Measurements from ENCODE around the gene MAP1B. TPM values are rescaled to one million over a fixed set of nuclear protein-coding genes. Genes with fewer than 3 reads are reported as not detected.

MAP1B gene
- polyA plus RNA-seq, 3 donors: 0.02 TPM; not detected in 2

GRCh38 chr5:72093824-72094223, 13.5 kb upstream of the MAP1B start:
- Mint-ChIP-seq H3K27me3 (ENCODE audit: low read depth in 3 of 3) (peaks cover 0 to 13% (median 10%) of the 10 kb centered on the region in 3 donors), H3K36me3 (no peaks in the 10 kb centered on the region)

DNA sequence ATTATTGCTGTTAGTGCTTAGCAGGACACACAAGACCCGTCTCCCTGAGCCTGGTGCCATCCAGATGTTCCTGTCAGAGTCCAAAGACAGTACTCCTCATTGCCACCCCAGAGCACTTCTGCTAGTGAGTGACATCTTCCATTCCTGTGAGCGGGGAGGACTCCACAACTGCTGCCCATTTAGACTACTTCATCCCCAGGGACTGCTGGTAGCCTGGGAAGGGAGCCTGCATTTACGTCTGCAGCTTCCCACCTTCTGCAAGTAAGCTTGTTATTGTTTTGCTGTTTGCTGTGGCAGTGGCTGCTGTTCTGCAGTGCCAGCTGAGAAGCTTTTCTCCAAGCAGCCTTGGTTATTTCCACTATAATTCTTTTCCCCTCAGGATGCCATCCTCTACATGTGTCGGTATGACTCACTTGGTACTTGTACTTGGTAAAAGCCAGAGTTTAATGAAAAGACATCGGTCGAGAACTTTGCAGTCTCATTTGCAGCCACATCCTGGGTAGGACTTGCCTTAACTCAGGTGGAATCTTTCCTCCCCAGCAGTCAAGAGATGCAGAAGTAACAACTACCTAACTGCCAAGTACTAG, 10.6 kb upstream of the MAP1B start:
- no peak for DNase-seq
- intact Hi-C loops (cut with micrococcal nuclease): no loop called here
- H3K4me1 Mint-ChIP-seq: no peaks in the 10 kb centered on the region
- H3K4me2 ChIP-seq (replicated peaks; ENCODE audit: extremely low read depth, low read length, poor library complexity, severe bottlenecking): no peak overlapping the region
- no peak overlapping the region for H3K27ac ChIP-seq (ENCODE audit: low read depth in 1 of 2, low read length in 2 of 2)
- H3K9ac ChIP-seq (ENCODE audit: insufficient read depth, low read length, poor library complexity, severe bottlenecking): no peak overlapping the region
- H3K36me3 ChIP-seq (replicated peaks in 1 of 2; ENCODE audit: control insufficient read depth in 1 of 2, insufficient read depth in 2 of 2, low read length in 2 of 2): no peaks in the 10 kb centered on the region
- no peaks in the 10 kb centered on the region for H4K20me1 ChIP-seq (ENCODE audit: insufficient read depth, low read length)
- no peaks in the 10 kb centered on the region for H3K79me2 ChIP-seq (ENCODE audit: insufficient read depth, low read length)
- 91% methylated on average over 4 of the region's 6 CpGs for WGBS (ENCODE audit: insufficient coverage)
- TF ChIP-seq, protein P1, sequence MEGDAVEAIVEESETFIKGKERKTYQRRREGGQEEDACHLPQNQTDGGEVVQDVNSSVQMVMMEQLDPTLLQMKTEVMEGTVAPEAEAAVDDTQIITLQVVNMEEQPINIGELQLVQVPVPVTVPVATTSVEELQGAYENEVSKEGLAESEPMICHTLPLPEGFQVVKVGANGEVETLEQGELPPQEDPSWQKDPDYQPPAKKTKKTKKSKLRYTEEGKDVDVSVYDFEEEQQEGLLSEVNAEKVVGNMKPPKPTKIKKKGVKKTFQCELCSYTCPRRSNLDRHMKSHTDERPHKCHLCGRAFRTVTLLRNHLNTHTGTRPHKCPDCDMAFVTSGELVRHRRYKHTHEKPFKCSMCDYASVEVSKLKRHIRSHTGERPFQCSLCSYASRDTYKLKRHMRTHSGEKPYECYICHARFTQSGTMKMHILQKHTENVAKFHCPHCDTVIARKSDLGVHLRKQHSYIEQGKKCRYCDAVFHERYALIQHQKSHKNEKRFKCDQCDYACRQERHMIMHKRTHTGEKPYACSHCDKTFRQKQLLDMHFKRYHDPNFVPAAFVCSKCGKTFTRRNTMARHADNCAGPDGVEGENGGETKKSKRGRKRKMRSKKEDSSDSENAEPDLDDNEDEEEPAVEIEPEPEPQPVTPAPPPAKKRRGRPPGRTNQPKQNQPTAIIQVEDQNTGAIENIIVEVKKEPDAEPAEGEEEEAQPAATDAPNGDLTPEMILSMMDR (IDR thresholded peaks at IDR 0.05): no peak
- peaks cover 2 to 15% of the 10 kb centered on the region in 2 donors for H3K27me3 ChIP-seq (ENCODE audit: control insufficient read depth in 2 of 2, insufficient read depth in 2 of 2, low read length in 2 of 2)
- H3K9me3 ChIP-seq (replicated peaks in 1 of 2; ENCODE audit: control insufficient read depth in 1 of 2, insufficient read depth in 1 of 2, low read length in 2 of 2): no peaks in the 10 kb centered on the region
- H3K9me3 Mint-ChIP-seq: peaks cover 0 to 4% (median 2%) of the 10 kb centered on the region in 7 donors
- no peak overlapping the region for H3K4me3 Mint-ChIP-seq
- H2AFZ ChIP-seq (ENCODE audit: insufficient read depth, low read depth, low read length, poor library complexity, severe bottlenecking): no peak overlapping the region
- H3K4me3 ChIP-seq (replicated peaks in 1 of 3; ENCODE audit: low read depth in 2 of 3, low read length in 3 of 3): no peak overlapping the region
- H3K27ac Mint-ChIP-seq: no peak overlapping the region
- H3K27me3 Mint-ChIP-seq (ENCODE audit: low read depth in 3 of 3): peaks cover 2 to 19% (median 18%) of the 10 kb centered on the region in 3 donors
- no peaks in the 10 kb centered on the region for H3K36me3 Mint-ChIP-seq
- no peaks in the 10 kb centered on the region for H3K4me1 ChIP-seq (ENCODE audit: control insufficient read depth in 1 of 2, insufficient read depth in 2 of 2, low read length in 2 of 2)

More at GRCh38 chr5:72093824-72094223, 13.5 kb upstream of the MAP1B start:
- intact Hi-C loops (cut with micrococcal nuclease): no loop called here
- Histone ChIP-seq H3K79me2 (ENCODE audit: insufficient read depth, low read length) (no peaks in the 10 kb centered on the region), H3K4me2 (replicated peaks; ENCODE audit: extremely low read depth, low read length, poor library complexity, severe bottlenecking) (no peak overlapping the region), H3K27me3 (ENCODE audit: control insufficient read depth in 2 of 2, insufficient read depth in 2 of 2, low read length in 2 of 2) (peaks cover 0 to 3% of the 10 kb centered on the region in 2 donors), H3K4me1 (ENCODE audit: control insufficient read depth in 1 of 2, insufficient read depth in 2 of 2, low read length in 2 of 2) (no peaks in the 10 kb centered on the region), H4K20me1 (ENCODE audit: insufficient read depth, low read length) (no peaks in the 10 kb centered on the region), H2AFZ (ENCODE audit: insufficient read depth, low read depth, low read length, poor library complexity, severe bottlenecking) (no peak overlapping the region), H3K4me3 (replicated peaks in 1 of 3; ENCODE audit: low read depth in 2 of 3, low read length in 3 of 3) (no peak overlapping the region), H3K36me3 (replicated peaks in 1 of 2; ENCODE audit: control insufficient read depth in 1 of 2, insufficient read depth in 2 of 2, low read length in 2 of 2) (no peaks in the 10 kb centered on the region), H3K9ac (ENCODE audit: insufficient read depth, low read length, poor library complexity, severe bottlenecking) (no peak overlapping the region), H3K27ac (ENCODE audit: low read depth in 1 of 2, low read length in 2 of 2) (no peak overlapping the region), H3K9me3 (replicated peaks in 1 of 2; ENCODE audit: control insufficient read depth in 1 of 2, insufficient read depth in 1 of 2, low read length in 2 of 2) (no peaks in the 10 kb centered on the region)
- WGBS (ENCODE audit: insufficient coverage): no CpG with 5 or more reads among the region's 3 CpGs
- TF ChIP-seq, protein P1 (IDR thresholded peaks at IDR 0.05): no peak
- Mint-ChIP-seq H3K27ac (no peak overlapping the region), H3K4me3 (no peak overlapping the region), H3K4me1 (no peaks in the 10 kb centered on the region), H3K9me3 (peaks cover 0 to 3% (median 2%) of the 10 kb centered on the region in 7 donors)
- no peak for DNase-seq
